GM12878 (cell line): ENCODE data around the gene NKX6-1. TPM values are rescaled to one million over a fixed set of nuclear protein-coding genes. Genes with fewer than 3 reads are reported as not detected.

Source experiments
- ATAC-seq: fragments of 200-7000 bp; cut with Tn5 transposase; 3 replicates; pipeline ENCODE4 v1.9.1; 2020; ENCODE audit warnings: mild to moderate bottlenecking, moderate library complexity
- BruUV-seq: library from RNA; stranded (reverse); fragments of 400-500 nt; replicated peaks from 2 replicates; lab custom pipeline; 2021; lab: Mats Ljungman, UMichigan
- CTCF ChIA-PET: fragments of 300-600 bp; sonication (Branson Sonifier 250); formaldehyde crosslinking; extraction: SDS; loops from one replicate; lab custom pipeline; 2021; ENCODE audit warnings: inconsistent platforms; lab: Yijun Ruan, JAX
- POLR2A ChIA-PET: fragments of 350-600 bp; formaldehyde crosslinking; extraction: SDS; loops from one replicate; lab custom pipeline; 2021; ENCODE audit warnings: inconsistent platforms; lab: Charles Lee
- RAD21 ChIA-PET: fragments of 300-600 bp; sonication (Branson Sonifier 250); formaldehyde crosslinking; loops from one replicate; lab custom pipeline; 2023; ENCODE audit warnings: antibody characterized with exemption; ENCODE audit not compliant: unreplicated experiment; lab: Charles Lee
- SMC1A ChIA-PET: fragments of 300-600 bp; sonication (Branson Sonifier 250); formaldehyde crosslinking; loops from one replicate; lab custom pipeline; 2023; ENCODE audit not compliant: unreplicated experiment, uncharacterized antibody; lab: Charles Lee
- DNase-seq: peaks from one replicate; pipeline ENCODE4 v3.0.0-alpha.2; 2011; ENCODE audit warnings: low read depth, low spot score
- FAIRE-seq: peaks from 3 replicates; lab custom pipeline; 2011; peaks lifted over from hg19 to GRCh38; lab: Jason Lieb, UNC
- H2AFZ ChIP-seq: 2 replicates; pipeline ENCODE4 v1.6.0; 2011; ENCODE audit warnings: low read depth, low read length, control low read depth; ENCODE audit not compliant: control insufficient read depth
- H3K27ac ChIP-seq: 2 replicates; pipeline ENCODE4 v1.5.1; 2011; ENCODE audit warnings: control low read depth; ENCODE audit not compliant: control insufficient read depth, insufficient read depth
- H3K27me3 ChIP-seq, 2 experiments: replicated peaks in 1 of 2; 2 replicates each; pipeline versions ENCODE4 v1.6.0 to v1.6.1; 2011; ENCODE audit warnings: low read length in 1 of 2; ENCODE audit not compliant: control insufficient read depth in 2 of 2, insufficient read depth in 2 of 2
- H3K36me3 ChIP-seq, 2 experiments: 2 replicates each; pipeline ENCODE4 v1.5.1; 2011; ENCODE audit warnings: low read length in 1 of 2; ENCODE audit not compliant: control insufficient read depth in 2 of 2, insufficient read depth in 2 of 2
- H3K4me1 ChIP-seq: 2 replicates; pipeline ENCODE4 v1.6.1; 2011; ENCODE audit warnings: mild to moderate bottlenecking, low read length, moderate library complexity, mixed read lengths; ENCODE audit not compliant: control insufficient read depth, insufficient read depth
- H3K4me2 ChIP-seq: 2 replicates; pipeline ENCODE4 v1.6.0; 2011; ENCODE audit warnings: control low read depth; ENCODE audit not compliant: control insufficient read depth, insufficient read depth
- H3K4me3 ChIP-seq: fragments of 200-600 bp; sonication (generic); 2 replicates; pipeline ENCODE4 v1.5.1; 2016
- H3K79me2 ChIP-seq: 2 replicates; pipeline ENCODE4 v1.6.0; 2011; ENCODE audit warnings: low read length; ENCODE audit not compliant: control insufficient read depth, insufficient read depth
- H3K9ac ChIP-seq: 2 replicates; pipeline ENCODE4 v1.8.0; 2011; ENCODE audit warnings: low read length, control low read depth, mixed read lengths; ENCODE audit not compliant: control insufficient read depth, insufficient read depth
- H3K9me3 ChIP-seq: replicated peaks from 3 replicates; pipeline ENCODE4 v1.5.1; 2011; ENCODE audit warnings: mild to moderate bottlenecking, low read length; ENCODE audit not compliant: control insufficient read depth, insufficient read depth
- H4K20me1 ChIP-seq: 2 replicates; pipeline ENCODE4 v1.6.0; 2011; ENCODE audit not compliant: control insufficient read depth, insufficient read depth
- ESRRA ChIP-seq: IDR thresholded peaks from 2 replicates; pipeline ENCODE4 v1.6.1; 2012; ENCODE audit warnings: mild to moderate bottlenecking, low read length, improper control_type of control experiment
- JUNB ChIP-seq: IDR thresholded peaks from 2 replicates; pipeline ENCODE4 v1.6.1; 2016; ENCODE audit warnings: antibody characterized with exemption, mild to moderate bottlenecking
- MEF2B ChIP-seq: fragments of 450-650 bp; IDR thresholded peaks from 2 replicates; pipeline ENCODE4 v1.6.1; 2018; ENCODE audit warnings: mild to moderate bottlenecking, moderate library complexity; ENCODE audit not compliant: partially characterized antibody, poor library complexity, severe bottlenecking
- MYB ChIP-seq: fragments of 150-350 bp; IDR thresholded peaks from 2 replicates; pipeline ENCODE4 v1.6.1; 2014; ENCODE audit warnings: mild to moderate bottlenecking, low read depth, low read length, borderline replicate concordance
- NFYB ChIP-seq: IDR thresholded peaks from 2 replicates; pipeline ENCODE4 v1.6.1; 2011; ENCODE audit warnings: low read depth, mild to moderate bottlenecking, low read length, improper control_type of control experiment, moderate library complexity; ENCODE audit not compliant: insufficient read depth
- NR2C1 ChIP-seq: fragments of 450-650 bp; IDR thresholded peaks from 2 replicates; pipeline ENCODE4 v1.6.1; 2017; ENCODE audit warnings: antibody characterized with exemption, mild to moderate bottlenecking, moderate library complexity
- POLR2A ChIP-seq: IDR thresholded peaks from 2 replicates; pipeline ENCODE4 v1.6.1; 2011; ENCODE audit warnings: low read depth, mild to moderate bottlenecking, low read length
- TBL1XR1 ChIP-seq: IDR thresholded peaks from 2 replicates; pipeline ENCODE4 v1.6.1; 2012; ENCODE audit warnings: low read depth, low read length, improper control_type of control experiment
- WGBS: methylation state at CpG from one replicate; pipeline ENCODE4 v1.1.6; 2016; ENCODE audit warnings: low lambda C conversion rate; ENCODE audit not compliant: insufficient replicate concordance, insufficient coverage; ENCODE audit errors: missing lambda C conversion rate; 5-methylcytosine and 5-hydroxymethylcytosine counted together
- in situ Hi-C: fragments of 300-500 bp; cut with MboI; formaldehyde crosslinking; loops from 9 replicates; pipeline ENCODE4 v1.14.3; 2018; ENCODE audit warnings: mixed read lengths
- intact Hi-C: fragments of 100-400 bp; cut with micrococcal nuclease; formaldehyde crosslinking; loops from one replicate; pipeline ENCODE4 v1.14.2; 2022; ENCODE audit not compliant: unreplicated experiment
- polyA plus RNA-seq, 11 experiments: library from polyadenylated mRNA; depleted of rRNA in 4 of 11; unstranded in 6 of 11; stranded (reverse) in 5 of 11; fragments of >200 nt; fragmentation: Nextera tagmentation in 4 of 11; fragmentation: Illumina TruSeq in 1 of 11; extraction: Ambion mirVana in 4 of 11; extraction: Trizol in 1 of 11; gene quantifications; 1 replicate in 1 of 11; 2 replicates in 10 of 11; pipeline versions ENCODE4 v1.2.1 to v1.2.3, GENCODE V29; 2011 to 2016; ENCODE audit warnings: inconsistent platforms in 2 of 11, missing spikeins in 2 of 11, low read depth in 1 of 11
- total RNA-seq, 4 experiments: library from RNA; depleted of rRNA in 3 of 4; stranded (reverse); fragments of >200 nt in 3 of 4; fragmentation: Illumina TruSeq in 1 of 4; extraction: Trizol in 1 of 4; gene quantifications; 2 replicates each; pipeline versions ENCODE4 v1.2.1 to v1.2.3, GENCODE V29; 2013 to 2021
- TF ChIP-seq, protein P1 (sequence below): fragments of 450-650 bp; IDR thresholded peaks from 2 replicates; pipeline ENCODE4 v1.6.1; 2017; ENCODE audit warnings: mild to moderate bottlenecking
- TF ChIP-seq, protein P2 (sequence below): fragments of 450-650 bp; IDR thresholded peaks from 2 replicates; pipeline ENCODE4 v1.6.1; 2017; ENCODE audit warnings: antibody characterized with exemption, mild to moderate bottlenecking, moderate library complexity

The NKX6-1 gene
- total and polyA plus RNA-seq, 10 of the 15 experiments (the other 5 are each of a cell fraction or from before 2014, with no cell fraction given) = not detected

GRCh38 chr4:84480082-84480481 is 19.0 kb downstream of the NKX6-1 start:
- DNase-seq (no peak), FAIRE-seq (no peak)
- TF ChIP-seq, protein P1, sequence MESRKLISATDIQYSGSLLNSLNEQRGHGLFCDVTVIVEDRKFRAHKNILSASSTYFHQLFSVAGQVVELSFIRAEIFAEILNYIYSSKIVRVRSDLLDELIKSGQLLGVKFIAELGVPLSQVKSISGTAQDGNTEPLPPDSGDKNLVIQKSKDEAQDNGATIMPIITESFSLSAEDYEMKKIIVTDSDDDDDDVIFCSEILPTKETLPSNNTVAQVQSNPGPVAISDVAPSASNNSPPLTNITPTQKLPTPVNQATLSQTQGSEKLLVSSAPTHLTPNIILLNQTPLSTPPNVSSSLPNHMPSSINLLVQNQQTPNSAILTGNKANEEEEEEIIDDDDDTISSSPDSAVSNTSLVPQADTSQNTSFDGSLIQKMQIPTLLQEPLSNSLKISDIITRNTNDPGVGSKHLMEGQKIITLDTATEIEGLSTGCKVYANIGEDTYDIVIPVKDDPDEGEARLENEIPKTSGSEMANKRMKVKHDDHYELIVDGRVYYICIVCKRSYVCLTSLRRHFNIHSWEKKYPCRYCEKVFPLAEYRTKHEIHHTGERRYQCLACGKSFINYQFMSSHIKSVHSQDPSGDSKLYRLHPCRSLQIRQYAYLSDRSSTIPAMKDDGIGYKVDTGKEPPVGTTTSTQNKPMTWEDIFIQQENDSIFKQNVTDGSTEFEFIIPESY = no peak
- no peak for TF ChIP-seq POLR2A
- no peak for TF ChIP-seq NFYB
- TF ChIP-seq, all 136 proteins: peak for 0
- Histone ChIP-seq H3K27ac (no peak overlapping the region), H3K79me2 (no peaks in the 10 kb centered on the region), H4K20me1 (no peaks in the 10 kb centered on the region), H3K36me3 (no peaks in the 10 kb centered on the region), H3K4me1 (no peaks in the 10 kb centered on the region), H3K4me3 (no peak overlapping the region), H3K9me3 (no peaks in the 10 kb centered on the region; the same call in 2 of the 3 replicates), H3K27me3 (peaks cover 1 to 6% of the 10 kb centered on the region in 2 experiments; a peak in 3 of 4 replicates), H2AFZ (no peak overlapping the region), H3K4me2 (no peak overlapping the region), H3K9ac (no peak overlapping the region)
- no TSS peak for BruUV-seq
- ChIA-PET SMC1A (no interaction called here), CTCF (no interaction called here), POLR2A (no interaction called here), RAD21 (no interaction called here)
- intact Hi-C loops (no loop called here), in situ Hi-C loops (no loop called here)
- WGBS = 0% methylated on average over 4 of the region's 4 CpGs
- ATAC-seq = no peak

- in situ Hi-C loops (loop anchor here (10.0 kb wide), 1 partner anchor 55 kb away; no protein-coding TSS in a partner anchor), intact Hi-C loops (no loop called here)
- TF ChIP-seq, protein P1 = no peak
- TF ChIP-seq, protein P2, sequence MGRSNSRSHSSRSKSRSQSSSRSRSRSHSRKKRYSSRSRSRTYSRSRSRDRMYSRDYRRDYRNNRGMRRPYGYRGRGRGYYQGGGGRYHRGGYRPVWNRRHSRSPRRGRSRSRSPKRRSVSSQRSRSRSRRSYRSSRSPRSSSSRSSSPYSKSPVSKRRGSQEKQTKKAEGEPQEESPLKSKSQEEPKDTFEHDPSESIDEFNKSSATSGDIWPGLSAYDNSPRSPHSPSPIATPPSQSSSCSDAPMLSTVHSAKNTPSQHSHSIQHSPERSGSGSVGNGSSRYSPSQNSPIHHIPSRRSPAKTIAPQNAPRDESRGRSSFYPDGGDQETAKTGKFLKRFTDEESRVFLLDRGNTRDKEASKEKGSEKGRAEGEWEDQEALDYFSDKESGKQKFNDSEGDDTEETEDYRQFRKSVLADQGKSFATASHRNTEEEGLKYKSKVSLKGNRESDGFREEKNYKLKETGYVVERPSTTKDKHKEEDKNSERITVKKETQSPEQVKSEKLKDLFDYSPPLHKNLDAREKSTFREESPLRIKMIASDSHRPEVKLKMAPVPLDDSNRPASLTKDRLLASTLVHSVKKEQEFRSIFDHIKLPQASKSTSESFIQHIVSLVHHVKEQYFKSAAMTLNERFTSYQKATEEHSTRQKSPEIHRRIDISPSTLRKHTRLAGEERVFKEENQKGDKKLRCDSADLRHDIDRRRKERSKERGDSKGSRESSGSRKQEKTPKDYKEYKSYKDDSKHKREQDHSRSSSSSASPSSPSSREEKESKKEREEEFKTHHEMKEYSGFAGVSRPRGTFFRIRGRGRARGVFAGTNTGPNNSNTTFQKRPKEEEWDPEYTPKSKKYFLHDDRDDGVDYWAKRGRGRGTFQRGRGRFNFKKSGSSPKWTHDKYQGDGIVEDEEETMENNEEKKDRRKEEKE = no peak
- no peak for TF ChIP-seq NR2C1
- TF ChIP-seq ESRRA = no peak
- no peak for TF ChIP-seq MEF2B
- no peak for TF ChIP-seq TBL1XR1
- no peak for TF ChIP-seq JUNB
- TF ChIP-seq MYB = no peak
Observed at GRCh38 chr4:84479663-84480062, 19.4 kb downstream of the NKX6-1 start.

More at GRCh38 chr4:84479663-84480062, 19.4 kb downstream of the NKX6-1 start:
- ChIA-PET SMC1A (no interaction called here), POLR2A (no interaction called here), RAD21 (no interaction called here), CTCF (no interaction called here)
- Histone ChIP-seq H4K20me1 (no peaks in the 10 kb centered on the region), H3K4me1 (no peaks in the 10 kb centered on the region), H3K9ac (no peak overlapping the region), H3K79me2 (no peaks in the 10 kb centered on the region), H3K9me3 (no peaks in the 10 kb centered on the region; the same call in 2 of the 3 replicates), H3K4me2 (no peak overlapping the region), H3K4me3 (no peak overlapping the region), H3K27ac (no peak overlapping the region), H3K36me3 (no peaks in the 10 kb centered on the region), H2AFZ (no peak overlapping the region), H3K27me3 (peaks cover 1 to 6% of the 10 kb centered on the region in 2 experiments; a peak in 3 of 4 replicates)
- FAIRE-seq (no peak), DNase-seq (no peak), ATAC-seq (no peak)
- 12% methylated on average over 6 of the region's 6 CpGs for WGBS
- BruUV-seq = no TSS peak
